Neural cell (in vitro differentiated cells): ENCODE results near the gene HAO1. TPM values are rescaled to one million over a fixed set of nuclear protein-coding genes. Genes with fewer than 3 reads are reported as not detected.

Experiments
- H2AFZ ChIP-seq: fragments of 200-600, 300-800 bp; sonication (generic), shearing (Covaris generic); 2 replicates; pipeline ENCODE4 v1.6.0; 2014; ENCODE audit warnings: low read depth, mild to moderate bottlenecking, antibody characterized with exemption, low read length, moderate library complexity
- H3F3A ChIP-seq: fragments of 200-600 bp; shearing (Covaris generic); 2 replicates; pipeline ENCODE4 v1.6.1; 2016; ENCODE audit warnings: mild to moderate bottlenecking, moderate library complexity, mixed read lengths, antibody characterized with exemption, low read length; ENCODE audit not compliant: insufficient read depth, poor library complexity, severe bottlenecking
- H3K27ac ChIP-seq: fragments of 200-600, 300-800 bp; sonication (generic), shearing (Covaris generic); 2 replicates; pipeline ENCODE4 v1.5.1; 2014; ENCODE audit warnings: mild to moderate bottlenecking, low read length, moderate library complexity
- H3K27me3 ChIP-seq: fragments of 300-800, 200-600 bp; sonication (generic), shearing (Covaris generic); 2 replicates; pipeline ENCODE4 v1.6.0; 2014; ENCODE audit warnings: mild to moderate bottlenecking, low read depth, low read length, moderate library complexity; ENCODE audit not compliant: insufficient read depth
- H3K36me3 ChIP-seq: fragments of 300-800, 200-600 bp; sonication (generic), shearing (Covaris generic); 2 replicates; pipeline ENCODE4 v1.5.1; 2014; ENCODE audit warnings: mild to moderate bottlenecking, antibody characterized with exemption, low read length, moderate library complexity; ENCODE audit not compliant: insufficient read depth
- H3K4me2 ChIP-seq: fragments of 300-800, 200-600 bp; sonication (generic), shearing (Covaris generic); 2 replicates; pipeline ENCODE4 v1.6.0; 2014; ENCODE audit warnings: mild to moderate bottlenecking, low read length
- H3K4me3 ChIP-seq: fragments of 300-800, 200-600 bp; sonication (generic), shearing (Covaris generic); 2 replicates; pipeline ENCODE4 v1.5.1; 2014; ENCODE audit warnings: mild to moderate bottlenecking, low read length, moderate library complexity
- H3K79me2 ChIP-seq: fragments of 200-600 bp; shearing (Covaris generic); replicated peaks from 2 replicates; pipeline ENCODE4 v1.6.0; 2014; ENCODE audit warnings: mild to moderate bottlenecking, low read length, moderate library complexity; ENCODE audit not compliant: insufficient read depth
- H3K9ac ChIP-seq: fragments of 300-800, 200-600 bp; sonication (generic), shearing (Covaris generic); 2 replicates; pipeline ENCODE4 v1.6.1; 2016; ENCODE audit warnings: mild to moderate bottlenecking, low read length, mixed read lengths
- H3K9me2 ChIP-seq: fragments of 200-600 bp; shearing (Covaris generic); 2 replicates; pipeline ENCODE4 v1.6.1; 2016; ENCODE audit warnings: mild to moderate bottlenecking, low read length, mixed read lengths; ENCODE audit not compliant: insufficient read depth
- H3K9me3 ChIP-seq: fragments of 200-600, 300-800 bp; sonication (generic), shearing (Covaris generic); 2 replicates; pipeline ENCODE4 v1.6.1; 2016; ENCODE audit warnings: mild to moderate bottlenecking, mixed run types, low read length, moderate library complexity, mixed read lengths
- H4K20me1 ChIP-seq: fragments of 200-600 bp; shearing (Covaris generic); 2 replicates; pipeline ENCODE4 v1.6.1; 2016; ENCODE audit warnings: mild to moderate bottlenecking, mixed run types; ENCODE audit not compliant: insufficient read depth
- EP300 ChIP-seq: fragments of 450-650 bp; conservative IDR thresholded peaks from 2 replicates; pipeline ENCODE4 v1.6.1; 2014; ENCODE audit warnings: antibody characterized with exemption, mild to moderate bottlenecking, moderate library complexity; ENCODE audit not compliant: poor library complexity, severe bottlenecking
- EZH2 ChIP-seq: fragments of 200-600, 300-800 bp; shearing (Covaris generic), sonication (generic); IDR thresholded peaks from 2 replicates; pipeline ENCODE4 v1.6.1; 2014; ENCODE audit warnings: antibody characterized with exemption, low read length, borderline replicate concordance, mild to moderate bottlenecking; ENCODE audit not compliant: insufficient read depth, poor library complexity, severe bottlenecking
- MXI1 ChIP-seq: fragments of 450-650 bp; conservative IDR thresholded peaks from 2 replicates; pipeline ENCODE4 v1.6.1; 2014; ENCODE audit warnings: antibody characterized with exemption, mild to moderate bottlenecking; ENCODE audit not compliant: poor library complexity, severe bottlenecking
- POLR2AphosphoS5 ChIP-seq: IDR thresholded peaks from 2 replicates; pipeline ENCODE4 v1.6.1; 2012
- RAD21 ChIP-seq: fragments of 450-650 bp; conservative IDR thresholded peaks from 2 replicates; pipeline ENCODE4 v1.6.1; 2014; ENCODE audit warnings: antibody characterized with exemption, mild to moderate bottlenecking, moderate library complexity
- REST ChIP-seq: IDR thresholded peaks from 2 replicates; pipeline ENCODE4 v1.6.1; 2012; ENCODE audit warnings: borderline replicate concordance
- SMC3 ChIP-seq: fragments of 450-650 bp; conservative IDR thresholded peaks from 2 replicates; pipeline ENCODE4 v1.6.1; 2014; ENCODE audit warnings: antibody characterized with exemption, mild to moderate bottlenecking, moderate library complexity; ENCODE audit not compliant: poor library complexity
- TAF1 ChIP-seq: IDR thresholded peaks from 2 replicates; pipeline ENCODE4 v1.6.1; 2012; ENCODE audit warnings: low read depth
- polyA plus RNA-seq: library from polyadenylated mRNA; depleted of rRNA; stranded (reverse); fragments of >200 nt; gene quantifications from 2 replicates; pipeline ENCODE4 v1.2.3, GENCODE V29; 2014
- TF ChIP-seq, protein P1 (sequence below): fragments of 450-650 bp; IDR thresholded peaks from 2 replicates; pipeline ENCODE4 v1.5.1; 2014; ENCODE audit warnings: antibody characterized with exemption, mild to moderate bottlenecking, moderate library complexity; ENCODE audit not compliant: poor library complexity, severe bottlenecking

Gene HAO1
- polyA plus RNA-seq, 1 donor from 2014 or later, result not detected

DNA sequence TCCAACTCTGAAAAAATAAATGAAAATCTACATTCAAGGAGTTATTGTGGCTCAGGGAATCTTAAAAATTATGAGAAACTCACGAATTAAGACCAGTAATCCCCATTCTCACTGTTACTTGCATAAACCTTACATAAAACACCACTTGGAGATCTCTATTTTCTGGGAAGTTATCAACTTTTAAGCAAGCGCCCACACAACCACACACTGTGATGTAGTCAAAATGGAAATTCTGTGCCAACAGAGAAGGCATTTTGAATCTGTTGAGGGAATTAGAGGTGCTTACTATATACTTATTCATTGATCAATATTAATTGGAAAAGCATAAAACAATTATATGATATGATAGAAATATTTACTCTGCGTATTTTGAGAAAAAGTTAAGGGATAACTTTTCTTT is 58.7 kb downstream of the HAO1 start:
- no peak overlapping the region for H3K4me2 ChIP-seq

GRCh38 chr20:7879883-7880282 is 60.4 kb downstream of the HAO1 start:
- no peaks in the 10 kb centered on the region for H3K36me3 ChIP-seq
- no peak overlapping the region for H3K4me2 ChIP-seq
- H3F3A ChIP-seq, result no peaks in the 10 kb centered on the region
- H3K9me3 ChIP-seq, result no peaks in the 10 kb centered on the region
- no peaks in the 10 kb centered on the region for H4K20me1 ChIP-seq
- TF ChIP-seq POLR2AphosphoS5 (no peak), TAF1 (no peak), EP300 (no peak), MXI1 (no peak), REST (no peak), SMC3 (no peak)
- TF ChIP-seq, protein P1, sequence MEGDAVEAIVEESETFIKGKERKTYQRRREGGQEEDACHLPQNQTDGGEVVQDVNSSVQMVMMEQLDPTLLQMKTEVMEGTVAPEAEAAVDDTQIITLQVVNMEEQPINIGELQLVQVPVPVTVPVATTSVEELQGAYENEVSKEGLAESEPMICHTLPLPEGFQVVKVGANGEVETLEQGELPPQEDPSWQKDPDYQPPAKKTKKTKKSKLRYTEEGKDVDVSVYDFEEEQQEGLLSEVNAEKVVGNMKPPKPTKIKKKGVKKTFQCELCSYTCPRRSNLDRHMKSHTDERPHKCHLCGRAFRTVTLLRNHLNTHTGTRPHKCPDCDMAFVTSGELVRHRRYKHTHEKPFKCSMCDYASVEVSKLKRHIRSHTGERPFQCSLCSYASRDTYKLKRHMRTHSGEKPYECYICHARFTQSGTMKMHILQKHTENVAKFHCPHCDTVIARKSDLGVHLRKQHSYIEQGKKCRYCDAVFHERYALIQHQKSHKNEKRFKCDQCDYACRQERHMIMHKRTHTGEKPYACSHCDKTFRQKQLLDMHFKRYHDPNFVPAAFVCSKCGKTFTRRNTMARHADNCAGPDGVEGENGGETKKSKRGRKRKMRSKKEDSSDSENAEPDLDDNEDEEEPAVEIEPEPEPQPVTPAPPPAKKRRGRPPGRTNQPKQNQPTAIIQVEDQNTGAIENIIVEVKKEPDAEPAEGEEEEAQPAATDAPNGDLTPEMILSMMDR, result no peak
- H3K27me3 ChIP-seq, result no peaks in the 10 kb centered on the region
- no peak overlapping the region for H3K9ac ChIP-seq
- H3K27ac ChIP-seq, result no peak overlapping the region
- no peaks in the 10 kb centered on the region for H3K79me2 ChIP-seq
- H3K4me3 ChIP-seq, result no peak overlapping the region
- H2AFZ ChIP-seq, result no peak overlapping the region
- H3K9me2 ChIP-seq, result no peaks in the 10 kb centered on the region

More for the DNA sequence above, 58.7 kb downstream of the HAO1 start:
- no peak overlapping the region for H2AFZ ChIP-seq
- H3K36me3 ChIP-seq, result no peaks in the 10 kb centered on the region
- H3K9ac ChIP-seq, result no peak overlapping the region
- TF ChIP-seq MXI1 (no peak), RAD21 (no peak), EP300 (no peak), EZH2 (no peak), POLR2AphosphoS5 (no peak), TAF1 (no peak), SMC3 (no peak), REST (no peak)
- TF ChIP-seq, protein P1, result no peak
- H3K27ac ChIP-seq, result no peak overlapping the region
- H4K20me1 ChIP-seq, result no peaks in the 10 kb centered on the region
- H3K27me3 ChIP-seq, result no peaks in the 10 kb centered on the region
- H3K79me2 ChIP-seq, result no peaks in the 10 kb centered on the region
- H3K9me2 ChIP-seq, result no peaks in the 10 kb centered on the region
- no peaks in the 10 kb centered on the region for H3F3A ChIP-seq
- H3K9me3 ChIP-seq, result no peaks in the 10 kb centered on the region
- H3K4me3 ChIP-seq, result no peak overlapping the region
